HepG2 (cell line): ENCODE measurements around the gene OCIAD2. TPM values are rescaled to one million over a fixed set of nuclear protein-coding genes. Genes with fewer than 3 reads are reported as not detected.

ENCODE experiments used
- ATAC-seq: fragments of 200-7000 bp; cut with Tn5 transposase; 3 replicates; pipeline ENCODE4 v1.9.1; 2020; ENCODE audit warnings: mild to moderate bottlenecking, moderate library complexity
- BruUV-seq: library from RNA; stranded (reverse); fragments of 400-500 nt; replicated peaks from 2 replicates; lab custom pipeline; 2021; lab: Mats Ljungman, UMichigan
- CTCF ChIA-PET: fragments of 300-600 bp; formaldehyde crosslinking; extraction: SDS; loops from one replicate; lab custom pipeline; 2021; ENCODE audit warnings: low total read pairs, inconsistent platforms, low intra/inter-chr PET ratio; lab: Yijun Ruan, JAX
- POLR2A ChIA-PET: fragments of 350-600 bp; sonication (Branson Sonifier 250); formaldehyde crosslinking; loops from one replicate; lab custom pipeline; 2020; ENCODE audit warnings: antibody characterized with exemption, inconsistent platforms; lab: Yijun Ruan, JAX
- DNase-seq: peaks from one replicate; pipeline ENCODE4 v3.0.0-alpha.2; 2015; ENCODE audit warnings: low spot score
- FAIRE-seq: peaks from 3 replicates; lab custom pipeline; 2011; peaks lifted over from hg19 to GRCh38; lab: Jason Lieb, UNC
- H2AFZ ChIP-seq: one replicate; pipeline ENCODE4 v1.6.1; 2011; ENCODE audit warnings: low read length, inconsistent platforms
- H3K27ac ChIP-seq: fragments of 300-600 bp; 3 replicates; pipeline ENCODE4 v1.8.0; 2011; ENCODE audit warnings: mixed run types, mild to moderate bottlenecking, mixed read lengths, low read length, inconsistent platforms; ENCODE audit not compliant: insufficient read depth; ENCODE audit errors: extremely low read length
- H3K27me3 ChIP-seq, 2 experiments: fragments of 200-600 bp in 1 of 2; 2 replicates in 1 of 2; 3 replicates in 1 of 2; pipeline versions ENCODE4 v1.6.0 to v1.8.0; 2011; ENCODE audit warnings: low read length in 2 of 2, mild to moderate bottlenecking in 2 of 2, moderate library complexity in 2 of 2, inconsistent platforms in 1 of 2; ENCODE audit not compliant: insufficient read depth in 2 of 2, control insufficient read depth in 1 of 2
- H3K36me3 ChIP-seq, 2 experiments: fragments of 200-600 bp in 1 of 2; replicated peaks in 1 of 2; 2 replicates in 1 of 2; 3 replicates in 1 of 2; pipeline versions ENCODE4 v1.5.1 to v1.8.0; 2011; ENCODE audit warnings: low read length in 2 of 2, inconsistent platforms in 1 of 2; ENCODE audit not compliant: insufficient read depth in 2 of 2, control insufficient read depth in 1 of 2
- H3K4me1 ChIP-seq: 2 replicates; pipeline ENCODE4 v1.5.1; 2012; ENCODE audit warnings: low read length, inconsistent platforms; ENCODE audit not compliant: insufficient read depth
- H3K4me2 ChIP-seq: 2 replicates; pipeline ENCODE4 v1.6.0; 2011; ENCODE audit warnings: low read depth, low read length, inconsistent platforms
- H3K4me3 ChIP-seq, 3 experiments: fragments of 200-600 bp in 1 of 3; sonication (generic), shearing (Covaris generic) in 1 of 3; replicated peaks in 1 of 3; 2 replicates each; pipeline ENCODE4 v1.5.1; 2011 to 2016; ENCODE audit warnings: low read length in 3 of 3, inconsistent platforms in 2 of 3, low read depth in 2 of 3, mild to moderate bottlenecking in 2 of 3, control low read depth in 1 of 3, mixed read lengths in 1 of 3; ENCODE audit not compliant: insufficient read depth in 1 of 3
- H3K79me2 ChIP-seq: one replicate; pipeline ENCODE4 v1.6.1; 2011; ENCODE audit warnings: low read length, inconsistent platforms; ENCODE audit not compliant: insufficient read depth
- H3K9ac ChIP-seq: 2 replicates; pipeline ENCODE4 v1.6.0; 2011; ENCODE audit warnings: mild to moderate bottlenecking, low read depth, low read length, inconsistent platforms; ENCODE audit not compliant: insufficient read depth
- H3K9me3 ChIP-seq: 2 replicates; pipeline ENCODE4 v1.5.1; 2012; ENCODE audit warnings: mild to moderate bottlenecking, low read length
- H4K20me1 ChIP-seq: 2 replicates; pipeline ENCODE4 v1.6.0; 2011; ENCODE audit warnings: inconsistent platforms, mild to moderate bottlenecking, low read length, moderate library complexity; ENCODE audit not compliant: insufficient read depth
- ASH2L ChIP-seq: fragments of 300-600, 200-600 bp; sonication (generic); IDR thresholded peaks from 2 replicates; pipeline ENCODE4 v1.7.0; 2017; ENCODE audit warnings: low read depth, mild to moderate bottlenecking, moderate library complexity, mixed read lengths, low read length; ENCODE audit not compliant: insufficient read length
- CHD2 ChIP-seq: IDR thresholded peaks from 2 replicates; pipeline ENCODE4 v1.6.1; 2011; ENCODE audit warnings: low read depth, low read length, improper control_type of control experiment
- CTCF ChIP-seq: sonication (generic); formaldehyde crosslinking; IDR thresholded peaks from 2 replicates; pipeline ENCODE4 v1.5.0; 2020; ENCODE audit warnings: mild to moderate bottlenecking, missing genetic modification reagents, moderate library complexity
- MXD4 ChIP-seq: IDR thresholded peaks from 2 replicates; pipeline ENCODE4 v1.6.1; 2016; ENCODE audit warnings: mild to moderate bottlenecking, missing biosample characterization, missing genetic modification reagents
- NR2F6 ChIP-seq, 2 experiments: IDR thresholded peaks; 2 replicates each; pipeline ENCODE4 v1.6.1; 2016; ENCODE audit warnings: antibody characterized with exemption in 1 of 2, mild to moderate bottlenecking in 1 of 2
- RBM22 ChIP-seq: fragments of 200-400 bp; formaldehyde crosslinking; optimal IDR thresholded peaks from 2 replicates; pipeline ENCODE3; 2017; ENCODE audit warnings: mild to moderate bottlenecking, low read length, moderate library complexity
- REST ChIP-seq, 2 experiments: IDR thresholded peaks; 2 replicates each; pipeline ENCODE4 v1.6.1; 2011 to 2012; ENCODE audit warnings: low read length in 2 of 2, borderline replicate concordance in 1 of 2, low read depth in 1 of 2, mild to moderate bottlenecking in 1 of 2, moderate library complexity in 1 of 2
- SCMH1 ChIP-seq: sonication (generic); formaldehyde crosslinking; IDR thresholded peaks from 2 replicates; pipeline ENCODE4 v1.9.0; 2021; ENCODE audit warnings: missing genetic modification reagents, mild to moderate bottlenecking, borderline replicate concordance
- TBL1XR1 ChIP-seq: fragments of 150-350 bp; IDR thresholded peaks from 2 replicates; pipeline ENCODE4 v1.6.1; 2014; ENCODE audit warnings: borderline replicate concordance, low read length; ENCODE audit not compliant: partially characterized antibody
- ZNF10 ChIP-seq: sonication (generic); formaldehyde crosslinking; IDR thresholded peaks from 2 replicates; pipeline ENCODE4 v1.4.0; 2020; ENCODE audit warnings: mild to moderate bottlenecking, low read depth, missing genetic modification reagents, borderline replicate concordance
- ZNF484 ChIP-seq: sonication (generic); formaldehyde crosslinking; IDR thresholded peaks from 2 replicates; pipeline ENCODE4 v1.5.1; 2020; ENCODE audit warnings: mild to moderate bottlenecking, low read depth, missing genetic modification reagents, borderline replicate concordance
- ZNF704 ChIP-seq: sonication (generic); formaldehyde crosslinking; IDR thresholded peaks from 2 replicates; pipeline ENCODE4 v1.8.1; 2023; ENCODE audit warnings: mild to moderate bottlenecking, inconsistent platforms, moderate library complexity, missing genetic modification reagents, borderline replicate concordance
- ZNF883 ChIP-seq: sonication (generic); formaldehyde crosslinking; IDR thresholded peaks from 2 replicates; pipeline ENCODE4 v1.5.1; 2020; ENCODE audit warnings: mild to moderate bottlenecking, missing genetic modification reagents; ENCODE audit errors: not compliant biosample characterization
- ZSCAN29 ChIP-seq: sonication (generic); formaldehyde crosslinking; conservative IDR thresholded peaks from 2 replicates; pipeline ENCODE4 v1.4.0; 2020; ENCODE audit warnings: mild to moderate bottlenecking, missing genetic modification reagents
- WGBS: methylation state at CpG from one replicate; pipeline ENCODE4 v1.1.6; 2017; ENCODE audit warnings: low lambda C conversion rate; 5-methylcytosine and 5-hydroxymethylcytosine counted together
- in situ Hi-C: cut with HindIII; loops from 2 replicates; pipeline ENCODE4 v1.10.0; 2017; ENCODE audit warnings: low pct_unique_long_range_greater_than_20kb; ENCODE audit not compliant: extremely low pct_ligation_motif_present
- intact Hi-C: fragments of 100-400 bp; cut with micrococcal nuclease; formaldehyde crosslinking; loops from one replicate; pipeline ENCODE4 v1.10.0; 2022; ENCODE audit not compliant: unreplicated experiment
- polyA plus RNA-seq, 8 experiments: library from polyadenylated mRNA; depleted of rRNA in 3 of 8; stranded (reverse) in 7 of 8; unstranded in 1 of 8; fragments of >200 nt; fragmentation: Illumina TruSeq in 4 of 8; extraction: Trizol in 4 of 8; gene quantifications; 2 replicates each; pipeline versions ENCODE4 v1.2.1 to v1.2.3, GENCODE V29; 2011 to 2016; ENCODE audit warnings: low read depth in 4 of 8, missing spikeins in 1 of 8, mixed read lengths in 1 of 8; ENCODE audit not compliant: insufficient read depth in 1 of 8
- total RNA-seq, 5 experiments: library from RNA; depleted of rRNA; stranded (reverse); fragments of >200 nt; fragmentation: Illumina TruSeq; extraction: Trizol; gene quantifications; 2 replicates each; pipeline ENCODE4 v1.2.3, GENCODE V29; 2016; ENCODE audit warnings: low read depth in 1 of 5

Gene OCIAD2
- total and polyA plus RNA-seq, 2 of the 13 experiments (the other 11 are each of a cell fraction or from before 2014, with no cell fraction given): not detected

GRCh38 chr4:48954314-48954713 lies 47.7 kb upstream of the OCIAD2 start:
- in situ Hi-C loops: no loop called here
- Histone ChIP-seq H3K4me1 (no peaks in the 10 kb centered on the region), H3K9me3 (no peaks in the 10 kb centered on the region), H3K4me2 (no peak overlapping the region), H3K4me3 (no peak overlapping the region), H4K20me1 (no peaks in the 10 kb centered on the region), H3K36me3 (no peaks in the 10 kb centered on the region), H2AFZ (no peak overlapping the region), H3K27me3 (no peaks in the 10 kb centered on the region), H3K9ac (no peak overlapping the region), H3K27ac (no peak overlapping the region), H3K79me2 (no peaks in the 10 kb centered on the region)
- no peak for FAIRE-seq
- intact Hi-C loops: no loop called here
- 53% methylated on average over 2 of the region's 2 CpGs for WGBS
- no TSS peak for BruUV-seq
- CTCF ChIA-PET: no interaction called here
- DNase-seq: no peak
- POLR2A ChIA-PET: no interaction called here
- no peak for ATAC-seq
- TF ChIP-seq ZSCAN29: no peak
- no peak for TF ChIP-seq ASH2L
- no peak for TF ChIP-seq SCMH1 (CRISPR knock-in tag)
- TF ChIP-seq ZNF883 (CRISPR knock-in tag): no peak
- TF ChIP-seq RBM22: no peak
- no peak for TF ChIP-seq NR2F6 (IDR thresholded peaks at IDR 0.05)
- TF ChIP-seq NR2F6 (CRISPR knock-in tag; IDR thresholded peaks at IDR 0.05): no peak
- no peak for TF ChIP-seq REST (IDR thresholded peaks at IDR 0.05; ENCODE audit: borderline replicate concordance in 1 of 2, low read depth in 1 of 2, low read length in 2 of 2)
- no peak for TF ChIP-seq ZNF10
- no peak for TF ChIP-seq ZNF704 (CRISPR knock-in tag)
- TF ChIP-seq CHD2: no peak
- TF ChIP-seq CTCF (CRISPR knock-in tag): no peak
- TF ChIP-seq TBL1XR1: no peak
- no peak for TF ChIP-seq MXD4 (CRISPR knock-in tag)
- TF ChIP-seq ZNF484 (CRISPR knock-in tag): no peak
